ENCODE data around the gene ECEL1. TPM values are rescaled to one million over a fixed set of nuclear protein-coding genes. Genes with fewer than 3 reads are reported as not detected.
"Not testable (repeated sequence)": the region's sequence is repeated elsewhere in the genome, so short reads cannot be mapped to it uniquely, and the experiment has no call there.

The ECEL1 gene
- total RNA-seq, 1 donor from 2014 or later: 0.18 TPM

DNA sequence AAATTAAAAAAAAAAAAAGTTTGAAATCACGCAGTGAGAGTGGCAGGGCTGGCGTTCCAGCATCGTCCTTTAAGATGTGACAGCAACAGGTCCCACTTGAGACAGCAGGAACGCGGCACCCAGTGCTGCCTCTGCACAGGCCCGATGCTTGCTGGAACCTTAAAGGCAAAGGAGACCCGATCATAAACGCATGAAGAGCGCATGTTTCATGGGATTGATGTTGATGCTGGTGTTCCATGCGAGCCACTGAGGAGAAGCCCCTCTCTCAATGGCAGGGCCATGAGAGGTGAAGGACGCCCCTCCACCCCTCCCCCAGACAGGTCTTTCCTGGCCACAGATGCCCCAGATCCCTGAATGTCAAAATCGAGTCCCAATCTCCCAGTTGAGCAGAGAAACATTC lies 49.5 kb downstream of the ECEL1 start:
- ATAC-seq (no peak), DNase-seq (ENCODE audit: low spot score) (no peak)
- intact Hi-C loops (cut with DNase I): loop anchor here (5.0 kb wide), 1 partner anchor 531 kb away; no protein-coding TSS in a partner anchor

GRCh38 chr2:232437195-232437571 lies 50.5 kb downstream of the ECEL1 start:
- intact Hi-C loops (cut with DNase I): loop anchor here (5.0 kb wide), 1 partner anchor 530 kb away; no protein-coding TSS in a partner anchor
- ATAC-seq: no peak
- DNase-seq (ENCODE audit: low spot score): no peak

DNA sequence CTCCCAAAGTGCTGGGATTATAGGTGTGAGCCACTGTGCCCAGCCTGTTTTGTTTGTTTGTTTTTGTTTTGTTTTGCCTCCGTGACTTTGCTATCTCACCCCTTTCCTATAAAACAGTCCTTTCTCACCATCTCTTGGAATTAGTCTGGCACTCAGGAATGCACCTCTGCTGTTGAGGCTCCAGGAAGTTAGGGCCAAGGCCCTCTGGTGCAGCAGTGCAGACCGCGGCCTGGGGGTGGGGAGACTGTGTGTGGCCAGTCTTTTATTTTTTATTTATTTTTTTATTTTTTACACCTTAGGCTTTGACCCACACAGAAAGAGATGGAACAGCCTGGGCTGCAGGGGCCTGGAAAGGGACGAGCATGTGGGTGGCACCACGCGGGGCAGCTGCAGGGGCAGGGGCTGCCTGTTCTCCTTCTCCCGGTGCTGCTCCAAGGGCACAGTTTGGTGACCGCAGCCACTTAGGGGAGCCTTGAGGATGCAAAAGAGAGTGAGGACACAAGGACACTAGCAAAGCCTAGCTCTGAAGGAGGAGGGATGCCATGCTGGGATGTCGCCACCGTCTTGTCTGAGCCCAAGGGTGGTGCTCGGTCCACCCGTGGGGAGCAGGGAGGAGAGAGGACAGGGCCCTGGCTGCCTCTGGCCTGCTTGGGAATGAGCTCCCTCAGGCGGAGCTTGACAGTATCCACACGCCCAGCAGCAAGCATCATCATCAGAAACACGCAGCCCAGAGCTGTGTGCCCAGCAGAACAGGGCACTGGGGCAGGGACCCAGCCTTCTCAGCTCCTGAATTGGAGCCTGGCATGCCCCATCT lies 51.0 kb downstream of the ECEL1 start:
- intact Hi-C loops (cut with DNase I): loop anchor here (5.0 kb wide), 1 partner anchor 529 kb away; no protein-coding TSS in a partner anchor
- DNase-seq (ENCODE audit: low spot score): no peak
- ATAC-seq: no peak

DNA sequence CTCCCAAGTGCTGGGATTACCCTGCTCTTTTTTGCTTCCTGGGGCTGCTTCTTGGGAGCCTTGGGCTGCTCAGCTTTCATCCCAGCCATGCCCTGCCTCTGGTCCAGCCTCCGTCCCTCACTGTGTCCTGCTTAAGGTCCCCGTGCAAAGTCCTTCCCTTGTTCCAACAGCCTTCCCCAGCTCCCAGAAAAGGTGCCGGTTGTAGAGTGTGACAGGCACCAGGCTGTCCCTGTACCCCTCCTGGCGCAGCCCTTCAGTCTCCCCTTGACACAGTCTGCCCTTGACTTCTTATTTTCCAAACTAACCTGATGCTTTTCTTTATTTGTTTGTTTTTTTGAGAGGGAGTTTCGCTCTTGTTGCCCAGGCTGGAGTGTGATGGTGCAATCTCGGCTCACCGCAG lies 51.8 kb downstream of the ECEL1 start:
- DNase-seq (ENCODE audit: low spot score): no peak
- no peak for ATAC-seq
- intact Hi-C loops (cut with DNase I): loop anchor here (5.0 kb wide), 1 partner anchor 529 kb away; no protein-coding TSS in a partner anchor

DNA sequence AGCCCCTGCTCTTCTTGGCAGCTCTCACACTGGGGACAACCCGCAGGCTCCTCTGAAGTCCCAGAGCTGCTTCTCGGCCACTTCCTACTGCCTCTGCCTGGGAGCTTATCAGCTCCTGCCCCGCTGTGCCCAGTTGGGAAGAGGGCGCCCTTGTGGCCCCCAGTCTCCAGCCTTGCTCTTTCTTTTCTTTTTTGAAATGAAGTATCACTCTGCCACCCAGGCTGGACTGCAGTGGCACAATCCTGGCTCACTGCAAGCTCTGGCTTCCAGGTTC lies 52.3 kb downstream of the ECEL1 start:
- intact Hi-C loops (cut with DNase I): loop anchor here (5.0 kb wide), 1 partner anchor 528 kb away; no protein-coding TSS in a partner anchor
- DNase-seq (ENCODE audit: low spot score) (no peak), ATAC-seq (no peak)

- intact Hi-C loops (cut with DNase I): loop anchor here (5.0 kb wide), 1 partner anchor 527 kb away; no protein-coding TSS in a partner anchor
- DNase-seq (ENCODE audit: low spot score): no peak
Observed at GRCh38 chr2:232434563-232435374, 52.9 kb downstream of the ECEL1 start.

DNA sequence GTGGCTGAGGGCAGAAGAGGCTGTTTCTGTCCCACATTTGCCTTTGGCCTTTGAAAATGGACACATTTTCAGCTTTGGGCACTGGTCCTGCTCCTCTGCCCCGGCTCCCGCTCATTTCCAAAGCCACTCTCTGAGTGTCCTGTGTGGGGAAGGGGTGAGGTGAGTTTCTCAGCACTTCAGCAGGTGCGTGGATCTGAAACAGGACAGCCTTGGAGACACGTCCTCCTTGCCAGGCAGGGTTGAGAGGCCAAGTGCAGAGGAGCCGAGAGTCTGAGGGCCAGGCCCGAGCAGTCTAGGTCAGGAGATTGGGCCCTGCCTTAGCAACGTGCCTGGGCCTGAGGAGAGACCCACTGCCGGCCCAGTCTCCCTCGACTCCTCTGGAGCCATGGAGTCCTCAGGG lies 53.5 kb downstream of the ECEL1 start:
- DNase-seq (ENCODE audit: low spot score) (no peak), ATAC-seq (no peak)
- intact Hi-C loops (cut with DNase I): no loop called here

More at GRCh38 chr2:232434563-232435374, 52.9 kb downstream of the ECEL1 start:
- no peak for ATAC-seq

- DNase-seq (ENCODE audit: low spot score); intact Hi-C loops (cut with DNase I): not testable (repeated sequence)
Observed at GRCh38 chr2:232433622-232434021, 54.0 kb downstream of the ECEL1 start.

GRCh38 chr2:232432598-232433184 lies 54.9 kb downstream of the ECEL1 start:
- DNase-seq (ENCODE audit: low spot score) (no peak), ATAC-seq (no peak)
- intact Hi-C loops (cut with DNase I): no loop called here

More at GRCh38 chr2:232433622-232434021, 54.0 kb downstream of the ECEL1 start:
- not testable (repeated sequence) for ATAC-seq

DNA sequence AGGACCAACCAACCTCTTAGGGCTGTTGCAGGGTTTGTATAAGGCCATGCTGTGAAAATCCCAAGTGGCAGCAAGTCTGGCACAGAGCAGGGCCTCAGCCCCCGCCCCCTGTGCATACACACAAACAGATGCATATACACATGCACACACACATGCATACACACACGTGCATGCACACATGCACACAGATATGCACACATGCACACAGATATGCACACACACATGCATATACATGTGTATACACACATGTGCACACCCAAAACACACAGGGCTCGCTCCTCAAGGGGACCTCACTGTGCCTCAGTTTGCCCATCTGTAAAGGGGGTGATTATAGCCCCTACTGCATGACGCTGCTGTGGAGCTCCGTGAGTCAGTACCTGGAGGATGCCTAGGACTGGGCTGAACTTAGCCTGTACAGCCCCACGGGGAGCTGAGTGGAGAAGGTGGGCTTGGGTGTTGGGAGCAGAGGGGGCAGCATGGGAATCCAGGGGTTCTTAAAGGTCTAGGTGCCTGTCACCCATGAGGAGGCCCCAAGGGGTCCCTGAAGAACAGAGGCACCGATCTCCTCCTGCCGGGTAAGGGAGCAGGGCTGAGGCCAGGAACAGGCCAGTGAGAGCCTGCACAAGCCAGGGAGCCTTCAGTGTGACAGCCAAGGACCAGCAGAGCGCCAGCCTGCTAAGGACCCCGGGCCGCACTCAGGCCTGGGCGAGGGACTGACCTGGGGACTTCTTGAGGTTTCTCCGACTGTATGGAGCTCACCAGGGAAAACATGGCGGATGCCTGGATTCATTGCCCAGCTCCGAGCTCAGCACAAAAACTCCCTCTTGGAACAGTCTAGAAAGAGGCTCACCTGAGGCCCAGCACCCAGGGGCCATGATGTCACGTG lies 55.7 kb downstream of the ECEL1 start:
- intact Hi-C loops (cut with DNase I): no loop called here
- no peak for DNase-seq (ENCODE audit: low spot score)

More for the DNA sequence above, 55.7 kb downstream of the ECEL1 start:
- no peak for ATAC-seq

Other genes with a start within 250 kb of the ECEL1 start
- gene ALPP, start 109.1 kb downstream of the ECEL1 start, total RNA-seq: not detected
- not detected for gene ALPG, start 81.0 kb downstream of the ECEL1 start, total RNA-seq
- gene ALPI, start 31.7 kb downstream of the ECEL1 start, total RNA-seq: not detected
- not detected for gene PRSS56, start 32.6 kb upstream of the ECEL1 start, total RNA-seq
- gene CHRND, start 38.3 kb upstream of the ECEL1 start, total RNA-seq: not detected
- not detected for gene CHRNG, start 51.9 kb upstream of the ECEL1 start, total RNA-seq
- gene TIGD1, start 62.7 kb upstream of the ECEL1 start, total RNA-seq: 4.5 TPM
- gene EIF4E2, start 62.9 kb upstream of the ECEL1 start, total RNA-seq: 41.0 TPM
- gene EFHD1, start 145.8 kb upstream of the ECEL1 start, total RNA-seq: 41.9 TPM
- gene GIGYF2, start 209.5 kb upstream of the ECEL1 start, total RNA-seq: 97.1 TPM